Medulla oblongata (tissue), 1 donor: ENCODE results near the gene FIBCD1.
A peak's percentile ranks its signal among the peaks of the same experiment; 100 is the strongest.

ENCODE experiments used
- DNase-seq: peaks from one replicate; pipeline ENCODE4 v3.0.0-alpha.2; 2015; ENCODE audit errors: extremely low spot score

Gene FIBCD1

DNA sequence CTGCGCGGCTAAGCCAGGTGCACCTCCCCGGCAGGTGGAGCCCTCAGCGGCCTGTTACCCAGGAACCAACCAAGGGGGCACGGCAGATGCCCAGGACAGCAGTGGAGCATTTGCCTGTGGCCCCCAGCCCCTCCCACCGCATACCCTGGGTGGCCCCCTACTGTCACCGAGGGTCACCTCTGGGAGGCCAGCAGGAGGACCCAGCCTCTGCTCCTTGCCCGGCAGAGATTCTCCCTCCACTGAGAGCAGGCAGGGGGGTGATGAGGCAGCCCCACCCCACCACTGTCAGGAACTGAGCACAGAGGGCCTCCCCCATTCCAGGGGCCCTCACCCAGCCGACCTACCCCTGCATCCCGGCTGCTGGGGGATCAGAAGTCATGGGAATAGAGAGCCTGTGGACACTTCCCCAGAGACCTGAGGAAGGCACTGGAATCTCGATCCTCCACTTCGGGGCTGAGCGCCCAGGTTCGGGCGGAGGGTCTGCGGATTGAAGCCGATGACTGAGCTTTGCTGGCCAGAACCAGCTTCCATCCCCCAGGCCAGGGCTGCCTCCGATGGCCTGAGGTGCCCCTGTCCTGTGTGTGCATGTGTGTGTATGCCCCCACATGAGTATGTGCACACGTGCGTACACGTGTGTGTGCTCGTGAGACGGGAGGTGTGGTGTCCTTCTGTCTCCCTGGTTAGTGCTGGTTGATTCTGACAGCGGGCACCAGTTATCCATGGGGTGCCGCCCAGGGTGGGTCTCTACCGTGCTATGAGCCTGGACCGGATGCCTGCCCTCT lies 42.6 kb downstream of the FIBCD1 start, which contains the start of gene QRFP:
TSS of gene QRFP (minus strand) at position 580 of the 782 bp plus-strand sequence. CDS start 2,974 bp downstream, outside the sequence.
- DNase-seq: no peak

DNA sequence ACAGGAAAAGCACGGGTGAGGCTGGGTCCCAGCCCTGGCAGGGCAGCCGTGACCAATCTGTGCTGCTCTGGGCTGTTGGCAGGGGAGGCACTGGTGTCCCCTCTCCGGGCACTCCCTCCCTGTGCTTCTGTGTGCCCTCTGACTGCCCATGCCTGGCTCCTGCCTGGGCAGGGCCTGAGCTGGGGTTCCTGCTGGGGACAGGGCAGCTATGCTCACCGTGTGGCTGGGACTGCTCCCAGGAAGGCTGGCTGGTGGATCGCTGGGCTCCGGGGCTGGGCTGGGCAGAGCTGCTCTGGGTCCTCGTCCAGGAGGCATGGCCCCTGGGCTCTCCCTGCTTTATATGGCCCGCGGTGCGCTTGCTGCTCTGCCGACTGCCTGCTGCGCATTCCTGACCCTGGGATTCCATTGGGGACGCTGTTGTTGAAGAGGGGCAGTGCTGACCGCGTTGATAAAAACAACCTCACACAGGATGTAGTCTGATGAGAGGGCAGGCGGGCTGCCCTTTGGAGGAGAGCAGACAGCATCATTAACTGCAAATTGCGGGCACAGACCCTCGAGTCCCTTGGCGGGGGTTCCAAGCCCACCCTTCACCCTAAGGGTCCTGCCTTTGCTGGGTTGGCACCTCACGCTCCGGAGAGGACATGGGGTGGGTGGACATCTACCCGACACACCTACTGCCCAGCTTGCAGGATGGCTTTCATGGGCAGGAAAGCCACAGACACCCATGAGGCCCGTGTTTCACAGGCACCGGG lies 43.4 kb downstream of the FIBCD1 start:
- no peak for DNase-seq

- DNase-seq: no peak
These were observed 44.0 kb downstream of the FIBCD1 start for GRCh38 chr9:130895038-130895437.

- DNase-seq: no peak
These were observed 44.5 kb downstream of the FIBCD1 start for GRCh38 chr9:130894546-130894945.

DNA sequence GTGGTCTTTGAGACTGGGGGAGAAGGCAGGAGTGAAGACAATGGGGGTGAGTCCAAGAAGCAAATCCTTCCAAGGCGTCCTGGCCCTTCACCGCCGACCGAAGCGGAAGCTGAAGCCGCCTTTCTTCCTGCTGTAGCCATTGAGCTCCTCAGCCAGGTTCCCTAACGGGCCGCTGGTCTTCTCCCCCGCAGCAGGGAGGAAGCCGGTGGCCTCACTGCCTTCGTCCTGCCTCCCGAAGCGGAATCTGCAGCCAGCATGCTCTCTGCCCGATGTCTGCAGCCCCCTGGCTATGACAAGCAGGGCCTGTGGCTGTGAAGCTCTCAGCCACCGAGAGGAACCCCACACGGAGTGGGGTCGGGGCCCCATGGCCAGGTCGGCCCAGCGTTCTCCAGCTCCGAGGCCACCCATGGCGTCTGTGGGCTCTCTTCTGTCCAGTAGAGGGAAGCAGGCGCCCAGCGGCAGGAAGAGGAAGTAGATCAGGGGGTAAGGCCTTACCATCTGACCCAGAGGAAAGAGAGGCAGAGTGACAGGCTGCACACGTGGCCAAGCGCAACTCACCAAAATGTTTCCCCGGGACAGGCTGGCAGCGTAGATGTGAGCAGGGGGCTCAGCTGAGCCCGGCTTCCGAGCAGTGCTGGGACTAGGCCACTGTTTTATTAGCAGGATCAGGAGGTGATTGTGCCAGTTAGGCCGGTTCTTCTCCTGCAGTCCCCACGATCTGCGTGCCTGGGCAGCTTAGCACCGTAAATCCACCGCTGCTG lies 45.5 kb downstream of the FIBCD1 start:
- DNase-seq: peak; percentile 60

DNA sequence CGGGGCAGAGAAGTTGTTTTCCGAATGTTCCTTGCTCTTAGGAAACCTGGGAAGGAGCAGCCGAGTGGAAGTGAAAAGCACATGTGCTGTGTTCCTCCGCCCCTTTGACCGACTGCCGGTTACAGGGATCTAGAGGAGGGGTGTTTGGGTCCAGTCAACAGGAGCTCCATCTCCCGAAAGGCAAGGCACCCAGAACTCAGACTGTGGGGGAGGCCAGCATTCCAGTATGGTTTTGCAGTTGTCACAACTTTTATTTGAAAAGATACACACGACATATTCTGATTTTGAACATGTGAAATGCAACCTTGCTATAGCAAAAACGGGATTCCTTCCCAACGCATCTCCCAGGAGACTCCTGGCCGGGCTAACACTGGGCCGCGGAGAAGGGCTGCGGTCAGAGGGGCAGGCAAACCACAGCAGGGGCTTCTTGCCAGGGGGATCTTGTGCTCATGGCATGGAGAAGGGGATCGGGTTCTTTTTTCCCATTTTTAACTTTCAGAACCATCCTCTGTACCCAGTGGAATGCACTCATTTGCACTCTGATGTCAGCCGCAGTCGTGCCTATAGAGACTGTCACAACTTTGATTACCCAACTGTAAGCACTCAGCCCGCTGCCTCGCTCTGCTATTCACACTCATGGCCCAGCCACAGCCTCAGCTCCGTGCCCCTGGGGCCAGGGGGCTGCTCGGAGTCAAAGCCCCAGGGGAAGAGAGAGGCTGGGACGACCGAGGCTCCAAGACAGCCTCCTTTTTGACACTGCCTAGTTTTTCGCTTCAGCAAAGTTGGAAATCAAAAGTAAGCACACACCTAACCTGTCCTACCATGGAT lies 46.4 kb downstream of the FIBCD1 start:
- no peak for DNase-seq

DNA sequence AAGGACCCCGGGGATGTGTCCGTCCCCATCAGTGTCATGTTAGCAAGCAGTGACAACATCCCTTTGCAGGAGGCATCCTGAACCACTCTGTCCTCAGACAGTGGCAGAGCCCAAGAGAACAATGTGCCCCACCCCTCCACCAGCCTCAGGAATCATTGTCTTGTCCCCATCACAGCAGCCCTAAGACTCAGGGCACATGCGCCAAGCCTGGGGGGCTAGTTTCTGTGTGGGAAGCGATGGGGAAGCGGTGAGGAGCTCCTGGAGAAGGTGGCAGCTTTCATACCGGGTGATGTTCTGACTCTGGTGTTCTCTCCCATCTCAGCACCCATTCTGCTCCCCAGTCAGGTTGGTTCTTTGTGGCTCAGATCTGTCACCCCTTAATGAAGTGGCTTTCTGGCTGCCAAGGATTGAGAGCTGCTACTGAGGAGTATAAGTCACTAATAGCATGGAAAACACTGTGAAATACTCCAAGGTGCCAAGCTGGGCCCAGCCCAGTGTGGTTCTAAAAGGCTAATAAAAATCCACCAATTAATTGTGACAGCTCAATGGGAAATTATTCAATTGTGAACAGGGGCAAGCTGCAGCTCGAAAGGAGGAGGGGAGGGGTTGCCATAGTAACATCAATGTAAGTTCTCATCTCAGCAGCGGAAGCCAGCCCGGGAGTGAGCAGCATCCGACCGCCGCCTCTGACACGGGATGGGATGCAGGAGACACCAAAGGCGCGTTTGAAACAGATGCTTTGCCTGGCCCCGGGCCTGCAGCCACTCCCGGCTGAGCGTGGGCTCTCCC lies 47.2 kb downstream of the FIBCD1 start:
- DNase-seq: no peak

- DNase-seq: no peak
These were observed 48.0 kb downstream of the FIBCD1 start for GRCh38 chr9:130890870-130891687.

DNA sequence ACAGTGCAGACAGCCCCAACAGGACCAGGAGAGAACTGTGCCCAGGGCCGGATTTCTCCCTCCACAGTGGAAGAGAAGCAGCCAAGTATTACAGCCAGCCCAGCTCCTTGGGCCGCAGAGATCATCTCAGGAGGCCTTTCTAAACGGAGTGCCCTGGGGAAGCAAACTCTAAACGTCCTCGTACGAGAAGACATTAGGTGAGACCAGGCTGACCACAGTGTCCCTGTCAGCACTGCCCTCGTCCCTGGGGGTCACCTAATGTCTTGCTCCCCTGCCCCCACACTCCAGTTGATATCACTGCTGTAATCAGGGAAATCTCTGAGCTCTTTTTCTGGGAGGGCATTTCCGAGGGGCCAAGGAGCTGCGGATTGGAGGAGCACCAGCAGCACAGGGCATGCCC lies 48.9 kb downstream of the FIBCD1 start:
- DNase-seq: no peak

DNA sequence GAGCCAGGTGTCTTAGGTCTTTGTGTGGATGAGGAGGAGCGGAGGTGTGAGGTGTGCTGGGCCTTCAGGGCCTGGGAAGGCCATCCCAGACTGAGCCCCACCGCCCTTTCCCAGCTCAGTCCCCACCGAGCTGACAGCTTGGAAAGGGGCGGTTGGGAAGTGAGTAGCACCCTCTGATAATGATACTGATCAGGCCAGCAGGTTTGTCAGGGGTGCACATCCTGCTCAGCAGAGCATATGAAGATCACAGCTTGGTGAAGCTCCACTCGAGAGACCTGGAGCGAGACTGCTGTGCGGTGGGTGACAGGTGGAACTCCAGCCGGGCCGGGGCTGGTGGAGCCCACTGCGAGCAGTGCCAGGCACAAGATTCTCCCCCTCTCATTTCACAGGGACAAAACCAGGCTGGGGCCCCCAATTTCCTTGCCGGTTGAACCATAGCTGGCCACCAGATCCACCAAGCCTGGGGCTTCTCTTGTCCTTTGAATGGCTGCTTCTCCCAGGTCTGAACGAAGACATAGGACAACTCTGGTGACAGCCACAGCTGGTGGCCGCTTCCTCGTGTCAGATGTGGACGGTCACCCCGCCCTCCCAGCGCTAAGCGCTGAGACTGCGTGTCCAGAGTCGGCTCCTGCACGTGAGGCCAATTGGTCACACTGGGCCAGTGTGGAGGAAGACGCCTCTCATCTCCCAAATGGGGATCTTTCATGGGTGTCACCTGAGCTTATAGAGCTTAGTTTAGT lies 50.7 kb downstream of the FIBCD1 start:
- no peak for DNase-seq

DNA sequence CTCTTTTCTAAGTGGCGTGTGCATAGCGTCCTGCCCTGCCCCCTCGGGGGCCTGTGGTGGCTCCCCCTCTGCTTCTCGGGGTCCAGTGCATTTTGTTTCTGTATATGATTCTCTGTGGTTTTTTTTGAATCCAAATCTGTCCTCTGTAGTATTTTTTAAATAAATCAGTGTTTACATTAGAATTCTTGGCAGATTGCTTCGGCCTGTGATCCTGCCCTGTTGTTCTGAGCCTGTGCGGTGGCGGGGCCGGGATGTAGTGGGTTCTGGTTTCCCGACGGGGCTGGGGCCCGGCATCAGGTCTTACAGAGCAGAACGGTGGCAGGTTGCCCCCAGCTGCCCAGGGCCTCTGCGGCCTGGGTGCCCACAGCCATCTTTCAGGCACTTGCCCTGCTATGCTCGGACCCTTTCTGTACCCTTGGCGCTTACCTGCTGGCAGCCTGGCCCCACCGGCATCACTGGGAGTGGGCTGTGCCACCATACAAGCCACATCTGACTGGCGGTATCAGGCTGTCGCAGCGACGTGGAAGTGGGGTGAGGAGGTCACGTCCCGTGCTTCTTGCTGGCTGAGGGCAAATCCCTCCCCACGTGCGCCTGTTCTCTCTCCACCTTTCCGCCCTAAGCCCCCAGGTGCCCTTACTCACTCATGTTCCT lies 51.4 kb downstream of the FIBCD1 start:
- no peak for DNase-seq

- no peak for DNase-seq
These were observed 52.1 kb downstream of the FIBCD1 start for GRCh38 chr9:130886981-130887380.

- DNase-seq: no peak
These were observed 53.3 kb downstream of the FIBCD1 start for GRCh38 chr9:130885484-130886375.

DNA sequence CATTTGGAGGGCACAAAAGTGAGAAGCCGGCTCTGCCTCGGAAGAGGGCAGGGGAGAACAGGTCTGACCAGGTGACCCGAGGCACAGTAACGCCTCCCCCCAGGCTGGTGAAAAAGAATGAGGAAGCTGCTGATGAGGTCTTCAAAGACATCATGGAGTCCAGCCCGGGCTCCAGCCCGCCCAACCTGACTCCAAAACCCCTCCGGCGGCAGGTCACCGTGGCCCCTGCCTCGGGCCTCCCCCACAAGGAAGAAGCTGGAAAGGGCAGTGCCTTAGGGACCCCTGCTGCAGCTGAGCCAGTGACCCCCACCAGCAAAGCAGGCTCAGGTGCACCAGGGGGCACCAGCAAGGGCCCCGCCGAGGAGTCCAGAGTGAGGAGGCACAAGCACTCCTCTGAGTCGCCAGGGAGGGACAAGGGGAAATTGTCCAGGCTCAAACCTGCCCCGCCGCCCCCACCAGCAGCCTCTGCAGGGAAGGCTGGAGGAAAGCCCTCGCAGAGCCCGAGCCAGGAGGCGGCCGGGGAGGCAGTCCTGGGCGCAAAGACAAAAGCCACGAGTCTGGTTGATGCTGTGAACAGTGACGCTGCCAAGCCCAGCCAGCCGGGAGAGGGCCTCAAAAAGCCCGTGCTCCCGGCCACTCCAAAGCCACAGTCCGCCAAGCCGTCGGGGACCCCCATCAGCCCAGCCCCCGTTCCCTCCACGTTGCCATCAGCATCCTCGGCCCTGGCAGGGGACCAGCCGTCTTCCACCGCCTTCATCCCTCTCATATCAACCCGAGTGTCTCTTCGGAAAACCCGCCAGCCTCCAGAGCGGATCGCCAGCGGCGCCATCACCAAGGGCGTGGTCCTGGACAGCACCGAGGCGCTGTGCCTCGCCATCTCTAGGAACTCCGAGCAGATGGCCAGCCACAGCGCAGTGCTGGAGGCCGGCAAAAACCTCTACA lies 54.2 kb downstream of the FIBCD1 start:
- DNase-seq: peak; percentile 76

DNA sequence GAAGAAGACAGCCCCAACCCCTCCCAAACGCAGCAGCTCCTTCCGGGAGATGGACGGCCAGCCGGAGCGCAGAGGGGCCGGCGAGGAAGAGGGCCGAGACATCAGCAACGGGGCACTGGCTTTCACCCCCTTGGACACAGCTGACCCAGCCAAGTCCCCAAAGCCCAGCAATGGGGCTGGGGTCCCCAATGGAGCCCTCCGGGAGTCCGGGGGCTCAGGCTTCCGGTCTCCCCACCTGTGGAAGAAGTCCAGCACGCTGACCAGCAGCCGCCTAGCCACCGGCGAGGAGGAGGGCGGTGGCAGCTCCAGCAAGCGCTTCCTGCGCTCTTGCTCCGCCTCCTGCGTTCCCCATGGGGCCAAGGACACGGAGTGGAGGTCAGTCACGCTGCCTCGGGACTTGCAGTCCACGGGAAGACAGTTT lies 54.9 kb downstream of the FIBCD1 start:
- DNase-seq: no peak

DNA sequence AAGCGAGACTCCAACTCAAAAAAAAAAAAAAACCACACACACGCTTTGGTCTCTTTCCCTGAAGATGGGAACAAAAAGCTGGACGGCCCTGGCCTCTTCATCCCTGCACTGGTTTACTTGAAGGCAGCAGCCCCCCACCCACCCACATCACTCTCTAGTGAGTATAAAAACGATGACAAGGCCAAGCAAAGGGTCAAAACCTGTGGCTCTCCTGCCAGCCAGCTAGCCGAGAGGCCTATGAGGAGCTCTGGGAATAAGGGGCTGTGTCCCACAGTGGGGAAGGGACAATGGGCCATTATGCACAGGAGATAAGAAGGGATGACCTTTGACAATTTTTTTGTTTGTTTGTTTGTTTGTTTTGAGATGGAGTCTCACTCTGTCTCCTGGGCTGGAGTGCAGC lies 55.6 kb downstream of the FIBCD1 start:
- DNase-seq: no peak
